Measurements from ENCODE around the gene HACD1. TPM values are rescaled to one million over a fixed set of nuclear protein-coding genes. Genes with fewer than 3 reads are reported as not detected.

The HACD1 gene
- total RNA-seq, 1 donor from 2014 or later: 17.0 TPM

GRCh38 chr10:17578603-17579002 is 38.6 kb downstream of the HACD1 start:
- no peak for DNase-seq (ENCODE audit: low spot score)

- no peak for DNase-seq (ENCODE audit: low spot score)
Measured at GRCh38 chr10:17576768-17577167, 40.4 kb downstream of the HACD1 start.

GRCh38 chr10:17564911-17565310 is 52.3 kb downstream of the HACD1 start:
- no peak for DNase-seq (ENCODE audit: low spot score)

GRCh38 chr10:17563452-17563851 is 53.7 kb downstream of the HACD1 start:
- no peak for DNase-seq (ENCODE audit: low spot score)

GRCh38 chr10:17562614-17563013 is 54.6 kb downstream of the HACD1 start:
- DNase-seq (ENCODE audit: low spot score): no peak

GRCh38 chr10:17561111-17561510 is 56.1 kb downstream of the HACD1 start:
- no peak for DNase-seq (ENCODE audit: low spot score)

GRCh38 chr10:17557459-17557858 is 59.7 kb downstream of the HACD1 start:
- DNase-seq (ENCODE audit: low spot score): no peak

GRCh38 chr10:17548770-17549169 is 68.4 kb downstream of the HACD1 start:
- DNase-seq (ENCODE audit: low spot score): no peak

- DNase-seq (ENCODE audit: low spot score): no peak
Measured at GRCh38 chr10:17548162-17548561, 69.0 kb downstream of the HACD1 start.

GRCh38 chr10:17547060-17547459 is 70.1 kb downstream of the HACD1 start:
- no peak for DNase-seq (ENCODE audit: low spot score)

- no peak for DNase-seq (ENCODE audit: low spot score)
Measured at GRCh38 chr10:17544465-17544864, 72.7 kb downstream of the HACD1 start.

Other genes with a start within 250 kb of the HACD1 start
- 0.92 TPM for gene ST8SIA6, start 162.8 kb downstream of the HACD1 start, total RNA-seq
- 20.1 TPM for gene STAM, start 26.8 kb upstream of the HACD1 start, total RNA-seq
- gene TMEM236, start 134.8 kb upstream of the HACD1 start, total RNA-seq: 0.46 TPM
- 31.0 TPM for gene MRC1, start 192.0 kb upstream of the HACD1 start, total RNA-seq